NCI-H82 treated with DMSO at 0.1 percent for 48 hours (cell line): ENCODE data around the gene GRK2.
"Not testable (repeated sequence)": the region's sequence is repeated elsewhere in the genome, so short reads cannot be mapped to it uniquely, and the experiment has no call there.

Experiments
- DNase-seq: peaks from one replicate; lab custom pipeline; 2025; ENCODE audit not compliant: unreplicated experiment; lab: John Stamatoyannopoulos, UW

Gene GRK2

DNA sequence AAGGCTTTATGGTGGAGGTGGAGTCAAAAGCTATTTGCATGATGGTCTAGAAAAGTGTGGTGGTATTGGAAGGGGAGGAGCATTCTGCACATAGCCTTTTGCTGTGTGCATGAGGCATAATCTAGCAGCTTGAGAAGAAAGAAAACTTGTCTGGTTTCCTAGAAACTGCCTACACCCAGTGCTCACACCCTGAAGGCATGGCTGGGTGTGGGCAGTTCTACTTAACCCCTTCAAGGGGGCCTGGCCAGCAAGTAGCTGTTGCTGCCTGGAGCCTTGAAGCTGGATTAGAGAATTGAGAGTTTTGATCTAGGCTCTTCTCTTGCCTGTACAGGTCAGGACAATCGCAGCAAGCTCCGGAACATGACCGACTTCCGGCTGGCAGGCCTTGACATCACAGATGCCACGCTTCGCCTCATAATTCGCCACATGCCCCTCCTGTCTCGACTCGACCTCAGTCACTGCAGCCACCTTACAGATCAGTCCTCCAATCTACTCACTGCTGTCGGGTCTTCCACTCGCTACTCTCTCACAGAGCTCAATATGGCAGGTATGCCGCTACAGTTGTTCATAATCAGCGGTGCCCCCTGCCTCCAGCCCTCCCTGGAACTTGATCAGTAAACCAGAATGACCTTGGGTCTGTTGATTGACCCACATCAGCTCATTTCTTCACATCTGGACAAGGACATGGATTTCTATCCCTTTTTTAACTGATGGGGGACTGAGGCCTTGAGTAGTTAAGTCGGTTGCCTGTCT is 12.2 kb upstream of the GRK2 start:
- DNase-seq = no peak

DNA sequence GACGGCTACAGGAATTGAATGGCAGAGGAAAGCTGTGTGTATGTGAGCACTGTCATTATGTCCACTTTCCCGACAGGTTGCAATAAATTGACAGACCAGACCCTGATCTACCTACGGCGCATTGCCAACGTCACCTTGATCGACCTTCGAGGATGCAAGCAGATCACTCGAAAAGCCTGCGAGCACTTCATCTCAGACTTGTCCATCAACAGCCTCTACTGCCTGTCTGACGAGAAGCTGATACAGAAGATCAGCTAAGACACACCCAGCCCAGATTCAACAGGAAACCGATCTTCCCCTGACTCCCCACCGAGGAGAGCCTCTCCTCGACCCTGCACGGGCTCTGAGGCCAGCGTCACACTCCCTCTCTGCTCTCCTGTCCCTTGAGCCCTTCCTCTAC is 11.5 kb upstream of the GRK2 start:
- no peak for DNase-seq

DNA sequence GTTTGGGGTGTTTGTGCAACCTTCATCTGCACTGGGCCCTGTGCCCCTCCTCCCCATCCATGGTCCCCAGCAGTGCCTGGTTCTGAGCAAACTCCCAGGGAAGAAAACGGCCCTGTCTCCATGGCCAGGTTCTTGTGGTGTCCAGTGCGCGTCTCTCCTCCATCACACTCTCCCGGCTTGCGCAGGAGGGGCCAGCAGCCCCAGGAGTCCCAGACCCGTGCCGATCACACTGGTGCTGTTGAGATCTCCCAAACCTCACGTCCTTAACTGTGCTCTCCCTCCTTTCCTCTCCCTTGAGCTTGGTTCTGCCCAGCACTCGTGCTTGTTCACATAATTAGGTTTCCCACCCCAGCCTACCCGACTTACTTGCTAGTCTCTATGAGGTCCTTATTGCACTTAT is 10.9 kb upstream of the GRK2 start:
- no peak for DNase-seq

DNA sequence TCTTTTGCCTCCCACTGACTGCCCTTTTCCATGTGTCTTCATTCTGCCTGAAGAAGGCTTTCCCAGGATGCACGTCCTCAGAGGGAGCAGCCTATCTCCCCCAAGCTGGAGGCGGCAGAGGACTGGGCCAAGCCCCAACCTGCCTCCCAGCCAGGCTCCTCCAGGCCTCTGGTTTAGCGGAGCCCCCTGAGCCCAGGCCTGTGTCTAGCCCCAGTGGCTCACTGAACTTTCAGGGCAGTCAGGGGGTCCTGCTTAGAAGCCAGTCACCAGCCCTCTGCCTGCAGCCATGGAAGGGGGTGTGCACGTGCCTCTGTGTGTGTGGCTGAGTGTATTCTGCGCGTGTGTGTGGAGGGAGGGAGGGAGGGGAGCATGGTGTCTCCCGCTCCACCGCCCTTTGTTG is 10.4 kb upstream of the GRK2 start:
- DNase-seq = no peak

DNA sequence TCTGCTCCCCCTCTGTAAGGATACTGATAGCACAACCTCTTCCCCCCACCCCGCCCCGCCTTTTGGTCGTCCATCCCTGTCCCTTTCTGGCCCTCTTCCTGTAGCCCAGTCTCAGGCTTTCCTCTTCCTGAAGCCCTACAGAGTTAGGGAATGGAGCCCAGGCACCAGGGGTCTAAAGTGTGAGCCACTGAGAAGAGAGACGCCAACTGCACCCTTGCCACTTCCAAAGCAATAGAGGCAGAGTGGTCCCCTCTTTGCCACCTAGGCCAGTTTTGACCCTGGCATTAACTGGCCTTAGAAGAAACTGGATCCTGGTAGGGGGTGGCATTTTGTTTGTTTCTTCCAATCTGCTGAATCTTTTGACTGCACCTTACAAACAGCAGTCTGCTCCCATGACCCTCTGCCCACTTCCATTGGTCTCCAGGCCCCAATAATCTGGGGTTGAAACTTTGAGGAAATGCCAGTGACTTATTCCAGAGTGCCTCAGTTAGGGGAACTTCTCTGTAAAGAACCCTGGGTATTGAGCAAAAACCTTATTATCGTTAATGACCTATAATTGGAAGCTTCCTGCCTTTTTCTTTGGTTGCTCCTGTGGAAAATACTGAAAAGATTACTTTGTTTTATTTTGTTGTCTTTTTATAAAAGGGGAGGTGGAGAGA is 9.7 kb upstream of the GRK2 start:
- no peak for DNase-seq

DNA sequence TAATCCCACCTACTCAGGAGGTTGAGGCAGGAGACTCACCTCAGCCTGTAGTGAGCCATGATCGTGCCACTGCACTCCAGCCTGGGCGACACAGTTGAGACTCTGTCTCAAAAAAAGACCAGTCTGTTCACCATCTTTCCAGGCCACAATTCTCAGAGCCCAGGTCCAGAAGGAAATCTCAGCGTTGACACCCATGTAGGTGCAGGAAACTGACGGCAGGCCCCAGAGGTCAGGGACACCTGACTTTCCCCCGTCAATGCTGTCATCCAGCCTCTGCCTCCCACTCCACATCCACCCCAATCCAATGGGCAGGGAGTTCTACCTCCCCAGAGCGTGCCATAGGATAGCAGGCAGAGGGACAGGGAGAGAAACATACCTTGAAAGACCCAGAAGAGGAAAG is 5.9 kb upstream of the GRK2 start:
- no peak for DNase-seq

DNA sequence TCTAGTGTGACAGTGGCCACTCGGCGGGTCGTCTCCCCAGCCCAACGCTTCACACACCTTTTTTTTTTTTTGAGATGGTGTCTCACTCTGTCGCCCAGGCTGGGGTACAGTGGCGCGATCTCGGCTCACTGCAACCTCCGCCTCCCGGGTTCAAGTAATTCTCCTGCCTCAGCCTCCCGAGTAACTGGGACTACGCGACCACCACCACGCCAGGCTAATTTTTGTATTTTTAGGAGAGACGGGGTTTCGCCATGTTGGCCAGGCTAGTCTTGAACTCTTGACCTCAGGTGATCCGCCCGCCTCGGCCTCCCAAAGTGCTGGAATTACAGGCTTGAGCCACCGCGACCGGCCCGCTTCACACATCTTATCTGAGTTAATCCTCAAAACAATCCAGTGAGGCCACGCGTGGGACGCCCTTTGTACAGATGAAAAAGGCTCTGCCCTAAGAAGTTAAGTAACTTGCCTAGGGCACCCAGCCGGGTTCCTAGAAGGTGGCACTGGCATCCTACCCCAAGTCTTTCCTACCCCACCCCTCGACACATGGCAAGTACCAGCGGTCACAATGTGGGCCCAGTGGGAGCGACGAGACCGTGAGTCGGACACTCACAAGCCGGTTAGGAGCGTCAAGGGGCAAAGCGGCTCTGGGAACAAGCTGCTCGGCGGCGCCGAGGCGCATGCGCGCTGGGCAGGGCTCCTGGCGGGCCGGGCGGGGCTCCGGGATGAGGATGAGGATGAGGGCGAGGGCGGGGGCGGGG is 5.2 kb upstream of the GRK2 start:
- not testable (repeated sequence) for DNase-seq

DNA sequence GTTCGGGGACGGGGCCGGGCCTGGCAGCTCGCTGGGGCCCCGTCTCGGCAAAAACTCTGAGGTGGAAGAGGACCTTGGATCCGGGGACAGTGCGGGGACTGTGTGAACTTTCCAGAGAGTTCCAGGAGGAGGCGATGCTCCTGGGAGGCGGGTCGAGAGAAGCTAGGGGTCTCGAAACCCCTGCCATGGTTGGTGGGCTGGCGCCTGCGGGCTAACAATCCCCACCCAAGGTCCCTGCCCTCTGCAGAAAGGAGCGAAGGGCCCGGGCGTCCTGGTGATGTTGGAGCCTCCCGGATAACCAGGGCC is 4.7 kb upstream of the GRK2 start:
- no peak for DNase-seq

DNA sequence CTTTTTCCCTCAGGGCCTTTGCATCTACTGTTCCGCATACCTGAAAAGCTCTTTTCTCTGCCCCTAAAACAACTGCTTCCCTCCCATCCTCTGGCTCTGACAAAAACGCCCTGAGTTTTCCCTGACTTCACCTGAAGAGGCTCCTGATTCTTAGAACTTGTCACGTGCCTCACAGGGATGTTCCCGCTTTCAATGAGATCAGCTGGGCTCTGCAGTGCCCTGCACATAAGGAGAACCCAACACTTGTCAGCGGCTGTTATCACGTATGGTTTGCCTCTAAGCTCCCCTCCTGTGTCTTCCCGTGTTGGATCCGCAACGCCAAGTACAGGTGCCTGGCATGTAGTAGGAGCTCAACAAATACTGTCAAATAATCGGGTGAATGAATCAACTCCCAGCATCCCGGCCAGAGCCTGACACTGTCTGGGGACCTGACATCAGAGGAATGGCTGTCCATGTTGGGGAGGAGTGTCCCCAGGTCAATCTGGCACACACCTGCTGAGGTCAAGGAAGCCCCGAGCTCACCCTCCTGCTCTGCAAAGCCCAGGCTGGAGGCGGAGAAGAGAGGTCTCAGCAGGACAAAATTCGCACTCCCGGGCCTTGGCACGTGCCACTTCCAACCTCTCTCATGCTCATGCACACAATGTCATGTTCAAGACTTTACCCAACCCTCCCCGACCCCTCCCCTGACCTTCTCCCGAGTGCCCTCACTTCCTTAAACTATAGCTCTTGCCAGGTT is 4.2 kb upstream of the GRK2 start:
- DNase-seq = no peak

DNA sequence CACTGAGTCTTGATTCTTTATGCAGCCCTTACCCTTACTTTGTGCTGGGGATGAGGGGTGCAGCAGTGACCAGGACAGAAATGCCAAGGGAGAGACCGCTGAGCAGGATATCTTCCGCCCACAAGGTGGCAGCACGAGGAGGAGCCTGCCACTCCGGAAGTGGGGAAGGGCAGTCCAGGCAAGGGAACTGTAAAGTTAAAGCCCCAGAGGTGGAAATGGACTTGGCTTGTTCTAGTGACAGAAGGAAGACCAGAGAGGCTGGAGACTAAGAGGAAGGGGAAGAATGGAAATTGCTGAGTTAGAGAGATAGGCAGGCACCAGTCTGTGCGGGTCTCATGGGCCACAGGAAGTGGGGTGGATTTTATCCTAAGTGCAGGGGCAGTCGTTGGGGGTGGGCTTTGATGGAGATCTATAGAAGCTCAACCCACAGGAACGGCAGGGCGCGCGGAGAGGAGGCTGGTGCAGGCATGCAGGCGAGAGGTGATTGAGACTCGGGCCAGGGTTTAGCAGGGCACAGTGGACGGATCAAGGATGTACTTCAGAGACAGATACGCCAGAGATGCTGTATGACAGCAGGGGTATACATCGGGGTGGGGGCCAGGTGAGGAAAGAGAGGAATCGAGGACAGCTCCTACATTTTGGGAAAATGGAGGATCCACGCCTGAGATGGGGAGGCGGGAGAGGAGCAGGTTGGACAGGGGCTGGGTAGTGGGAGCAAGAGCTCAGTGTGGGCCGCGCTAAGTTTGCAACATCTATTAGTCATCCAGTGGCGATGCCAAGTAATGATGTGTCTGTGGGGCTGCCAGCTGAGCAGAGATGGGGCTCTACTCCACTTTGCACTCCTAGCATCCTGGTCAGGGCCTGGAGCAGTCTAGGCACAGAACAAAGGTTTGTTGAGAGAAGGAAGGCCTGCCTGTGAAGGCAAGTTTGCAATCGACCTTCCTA is 3.3 kb upstream of the GRK2 start:
- peak; percentile 45 for DNase-seq

DNA sequence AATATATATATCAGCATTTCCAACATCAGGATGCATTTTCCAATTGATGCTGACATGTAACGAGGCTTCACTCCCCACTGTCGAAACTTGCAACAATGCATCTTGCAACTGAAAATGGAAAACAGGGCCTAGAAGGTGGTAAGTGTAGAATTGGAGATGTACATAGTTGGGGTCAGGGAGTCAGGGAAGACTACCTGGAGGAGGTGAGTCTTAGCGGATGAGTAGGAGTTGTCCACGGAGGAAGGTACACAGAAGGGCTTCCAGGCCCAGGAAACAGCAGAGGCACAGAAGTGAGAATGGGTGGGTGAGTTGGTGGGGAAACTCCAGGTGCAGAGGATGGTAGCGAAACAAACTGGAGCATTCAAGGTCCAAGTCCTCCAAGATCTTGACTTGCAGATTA is 2.0 kb upstream of the GRK2 start:
- no peak for DNase-seq

DNA sequence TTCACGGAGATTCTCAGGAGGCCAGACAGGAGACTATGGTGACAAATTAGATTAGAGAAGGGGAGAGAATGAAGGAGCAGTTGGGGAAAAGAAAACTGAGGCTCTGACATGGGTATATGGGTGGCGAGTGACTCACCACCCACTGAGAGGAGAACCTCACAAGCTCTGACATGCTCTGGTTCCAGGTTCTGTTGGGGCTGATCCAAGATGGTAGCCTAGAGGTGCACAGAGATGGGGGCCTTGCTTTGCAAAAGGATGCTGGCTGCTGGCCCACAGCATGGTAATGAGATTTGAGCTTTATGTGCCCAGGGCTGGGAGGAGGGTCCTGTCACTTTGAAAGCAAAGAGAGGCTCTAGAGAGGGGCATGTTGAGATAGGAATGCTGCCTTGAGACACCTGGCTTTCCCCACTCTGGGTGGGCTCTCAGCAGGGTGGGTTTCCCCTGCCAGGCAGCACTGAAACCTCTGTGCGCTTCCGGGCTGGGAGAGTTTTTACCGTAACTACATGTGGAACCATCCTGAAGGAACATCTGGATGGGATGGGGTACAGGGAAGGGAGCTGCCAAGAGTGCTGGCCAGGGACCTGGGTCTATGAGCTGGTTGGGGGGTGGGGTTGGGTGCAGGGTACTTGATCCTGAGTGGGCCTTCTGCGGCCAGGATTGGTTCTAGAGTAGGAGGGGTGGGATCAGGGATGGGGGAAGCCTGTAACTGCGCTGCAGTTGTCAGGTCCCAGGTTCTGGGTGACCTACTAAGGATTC is 1.2 kb upstream of the GRK2 start:
- DNase-seq = no peak

DNA sequence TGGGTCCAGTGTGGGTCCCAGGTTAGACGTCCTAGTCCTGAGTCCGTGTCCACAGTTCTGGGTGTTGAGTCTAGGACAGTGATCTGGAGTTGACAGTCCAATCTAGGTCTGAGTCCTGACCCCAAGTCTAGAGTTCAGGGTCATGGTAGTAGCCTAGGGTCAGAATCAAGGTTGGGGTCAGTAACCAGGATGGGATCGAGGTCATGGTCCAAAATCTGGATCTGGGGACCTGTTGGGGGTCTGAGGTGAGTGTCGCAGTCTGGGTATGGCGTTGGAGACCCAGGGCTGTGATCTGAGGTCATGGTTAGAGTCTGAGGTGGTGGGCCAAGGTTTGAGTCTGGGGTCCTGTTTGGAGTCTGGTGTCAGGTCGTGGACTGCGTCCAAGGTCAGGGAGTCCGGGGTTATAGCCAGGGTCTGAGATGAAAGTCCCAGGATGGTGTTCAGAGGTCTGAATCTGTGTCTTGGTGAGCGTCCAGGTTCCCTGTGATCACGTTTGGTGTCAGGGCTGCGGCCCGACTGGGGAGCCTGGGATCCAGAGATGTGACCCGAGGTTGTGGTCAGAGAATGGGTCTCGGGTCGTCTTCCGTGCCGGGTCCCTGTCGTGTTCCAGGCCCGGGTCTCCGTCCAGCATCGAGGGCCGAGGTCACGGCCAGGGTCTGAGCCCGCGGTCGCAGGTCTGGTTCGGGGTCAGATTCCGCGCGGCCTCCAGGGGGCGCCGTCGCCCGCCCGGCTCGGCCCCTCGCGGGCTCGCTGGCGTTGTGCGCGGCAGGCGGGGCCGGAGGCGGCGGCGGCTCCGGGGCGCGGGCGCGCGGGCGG is 432 bp upstream of the GRK2 start:
- DNase-seq = no peak

DNA sequence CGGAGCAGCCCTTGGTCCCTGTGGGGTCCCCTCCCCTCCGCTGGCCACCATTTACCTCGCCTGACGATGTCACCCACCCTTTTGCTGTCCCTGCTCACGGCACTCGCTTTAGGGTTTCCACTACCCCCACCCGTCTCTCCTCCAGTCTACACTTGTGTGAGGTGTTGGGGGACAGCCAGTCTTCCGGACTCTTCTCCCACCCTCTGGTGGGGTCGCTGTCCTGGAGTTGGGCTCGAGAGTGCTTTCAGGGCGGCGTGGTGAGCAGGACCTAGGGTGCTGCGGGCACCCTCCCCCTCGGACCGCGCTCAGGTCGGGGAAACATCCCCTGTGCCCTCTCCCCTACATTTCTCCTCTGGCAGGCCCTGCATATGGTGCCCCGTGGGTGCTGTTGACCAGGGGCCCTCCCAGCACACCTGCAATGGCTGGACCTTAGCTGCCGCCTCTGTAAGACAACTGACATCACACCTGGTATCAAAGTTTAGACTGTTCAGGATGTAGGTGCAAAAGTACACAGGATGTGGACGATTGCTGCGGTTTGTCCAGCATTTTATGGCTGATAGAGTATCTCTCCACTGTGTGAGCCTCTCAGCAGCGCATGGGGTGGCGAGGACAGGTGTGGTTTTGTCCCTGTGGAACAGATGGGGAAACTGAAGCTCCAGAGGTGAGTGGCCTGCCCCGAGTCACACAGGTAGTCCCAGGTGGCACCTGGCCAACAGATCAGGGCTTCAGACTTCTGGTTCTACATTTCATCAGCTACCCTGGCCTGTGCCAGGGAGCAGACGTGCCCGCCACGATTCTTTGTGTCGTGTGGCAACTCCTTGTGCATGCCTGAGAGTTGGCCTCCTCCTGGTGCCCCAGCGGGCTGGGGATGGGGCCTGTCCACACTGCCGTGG is 1.2 kb downstream of the GRK2 start:
- DNase-seq = no peak

DNA sequence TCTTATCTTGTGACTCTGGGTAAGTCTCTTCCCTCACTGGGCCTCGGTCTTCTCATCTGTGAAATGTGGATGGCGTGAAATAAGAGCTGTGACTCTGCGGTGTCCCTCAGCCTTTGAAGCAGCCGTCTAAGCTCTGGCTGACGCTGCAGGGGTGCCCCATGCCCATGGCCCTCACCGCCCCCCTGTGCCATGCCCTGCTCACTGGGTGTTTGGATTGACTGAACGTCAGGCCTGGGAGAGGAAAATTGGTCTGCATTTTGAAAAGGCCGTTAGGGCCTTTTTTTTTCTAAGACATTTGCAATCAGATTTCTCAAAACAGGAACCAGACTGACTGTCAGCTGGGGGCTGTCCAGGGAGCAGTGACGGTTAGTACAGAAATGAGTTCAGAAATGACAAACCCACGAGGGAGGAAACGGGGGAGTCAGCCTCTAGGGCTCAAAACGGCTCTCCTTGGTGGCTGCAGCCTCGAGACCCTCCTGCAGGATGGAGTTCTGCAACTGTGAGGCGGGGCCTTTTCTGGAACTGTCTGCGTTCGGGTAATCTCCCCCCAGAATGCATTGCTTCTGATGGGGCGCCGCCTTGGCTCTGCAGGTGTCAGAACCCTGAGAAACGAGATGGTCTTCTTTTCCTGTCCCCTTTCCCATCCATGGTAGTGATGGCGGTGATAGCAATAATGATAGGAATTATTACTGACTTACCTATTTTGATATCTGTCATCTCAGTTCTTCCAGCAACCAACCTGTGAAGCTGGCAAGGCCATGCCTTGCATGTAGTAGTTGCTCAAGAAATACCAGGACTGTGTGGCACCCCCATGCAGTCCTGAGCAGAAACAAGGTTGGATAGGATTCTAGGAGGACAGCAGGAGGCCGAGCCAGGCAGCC is 2.0 kb downstream of the GRK2 start:
- DNase-seq = no peak

DNA sequence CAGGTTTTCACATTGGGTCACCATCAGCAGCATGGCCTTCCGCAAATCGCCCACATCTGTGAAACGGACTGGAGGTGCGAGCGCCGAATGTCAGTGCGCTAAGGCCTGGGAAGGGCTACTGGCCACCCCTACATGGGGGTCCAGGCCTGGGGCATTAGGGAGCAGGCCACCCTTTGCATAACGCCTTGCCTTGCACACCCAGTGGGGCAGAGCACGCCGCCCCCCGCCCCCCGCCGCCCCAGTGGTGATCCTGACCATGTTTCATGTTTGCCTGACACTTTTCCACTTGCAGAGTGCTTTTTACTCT is 2.6 kb downstream of the GRK2 start:
- no peak for DNase-seq
